Cortex of kidney (tissue), 1 donor: ENCODE data around the gene SP6.

Source experiments
- DNase-seq: peaks from one replicate; lab custom pipeline; 2025; lab: John Stamatoyannopoulos, UW

SP6 gene

DNA sequence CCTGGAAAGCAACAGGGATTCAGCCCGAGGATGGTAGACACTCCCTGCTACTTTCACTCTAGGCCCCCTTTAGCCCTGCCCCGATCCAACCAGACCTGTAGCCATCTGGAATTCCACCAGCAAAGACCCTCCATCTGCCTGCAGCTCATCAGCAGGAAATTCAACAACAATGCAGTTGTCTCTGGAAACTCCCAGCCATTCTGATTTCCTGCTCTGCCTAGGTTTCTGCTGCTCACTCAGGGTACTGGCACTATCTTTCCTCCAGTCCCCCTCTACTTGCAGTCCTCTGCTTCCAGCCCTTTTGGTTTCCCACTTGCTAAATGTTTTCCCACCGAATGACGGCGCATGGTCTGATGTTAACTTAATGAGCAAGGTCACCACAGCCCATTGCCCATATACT, 2.7 kb upstream of the SP6 start:
- DNase-seq, result no peak

DNA sequence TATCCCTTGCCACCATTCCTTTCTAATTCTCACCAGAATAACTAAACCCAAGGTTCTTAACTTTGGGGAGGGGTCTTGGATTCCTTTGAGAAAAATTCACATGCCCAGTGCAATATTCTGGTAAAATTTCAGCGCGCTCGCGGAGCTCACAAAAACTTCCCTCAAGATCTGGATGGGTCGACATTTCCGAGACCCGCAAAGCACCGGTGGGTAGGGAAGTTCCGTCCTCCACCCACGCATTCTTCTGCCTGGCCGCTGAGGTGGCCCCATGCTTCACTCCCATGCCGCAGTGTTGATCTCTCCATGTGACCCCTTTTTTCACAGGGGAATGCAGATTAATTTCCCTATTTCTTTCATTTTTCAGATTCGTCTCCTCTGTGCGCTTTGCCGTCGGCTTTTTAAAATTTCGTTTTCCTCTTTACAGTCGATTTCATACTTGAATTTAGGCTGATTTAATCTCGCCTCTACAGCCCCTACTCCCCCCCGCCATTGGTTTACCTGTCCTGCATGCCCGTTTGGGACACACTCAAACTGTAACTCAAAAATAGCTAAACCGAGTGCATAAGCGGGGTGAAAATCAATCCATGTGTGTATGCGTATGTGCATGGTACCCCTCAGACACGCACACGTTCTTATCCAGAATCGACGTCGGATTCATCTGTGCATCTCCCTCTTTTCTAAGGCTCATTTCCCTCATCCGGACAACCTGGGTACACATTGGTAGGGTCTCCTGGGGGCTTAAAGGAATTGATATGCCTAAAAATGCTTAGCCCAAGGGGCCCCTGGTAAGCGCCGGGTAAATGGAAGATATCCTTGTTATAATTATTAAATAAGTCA, 1.4 kb upstream of the SP6 start:
- no peak for DNase-seq

DNA sequence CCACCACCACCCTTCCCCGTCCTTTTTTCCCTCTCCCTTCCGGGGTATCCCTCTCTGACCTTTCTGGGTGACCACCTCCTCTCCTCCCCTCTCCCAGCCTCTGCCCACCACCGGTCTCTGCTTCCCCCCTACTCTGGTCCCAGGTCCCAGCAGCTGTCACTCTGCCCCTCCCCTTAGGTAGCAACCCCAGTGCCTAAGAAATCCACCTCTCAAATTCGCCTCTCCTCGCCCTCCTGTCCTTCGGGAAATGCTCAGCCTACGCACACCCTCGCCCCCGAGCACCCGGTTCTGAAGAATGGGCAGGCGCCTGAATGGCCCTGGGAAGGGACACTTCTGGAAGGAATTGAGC, 775 bp upstream of the SP6 start:
- DNase-seq, result no peak

DNA sequence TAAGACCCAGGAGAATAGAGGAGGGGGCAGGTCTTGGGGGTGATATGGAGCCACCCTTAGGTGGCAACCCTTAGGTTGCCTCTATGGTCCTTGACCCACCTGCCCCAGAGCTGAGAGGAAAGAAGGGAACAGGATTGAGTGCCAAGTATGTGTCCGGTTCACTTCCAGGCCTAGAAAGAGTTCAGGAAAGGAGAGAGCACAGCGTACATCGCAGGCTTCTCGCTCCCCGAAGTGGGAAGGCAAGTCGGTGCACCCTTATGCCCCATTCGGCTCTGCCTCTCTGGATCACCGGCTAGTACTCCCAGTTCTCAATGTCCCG, 631 bp downstream of the SP6 start:
- DNase-seq, result no peak

DNA sequence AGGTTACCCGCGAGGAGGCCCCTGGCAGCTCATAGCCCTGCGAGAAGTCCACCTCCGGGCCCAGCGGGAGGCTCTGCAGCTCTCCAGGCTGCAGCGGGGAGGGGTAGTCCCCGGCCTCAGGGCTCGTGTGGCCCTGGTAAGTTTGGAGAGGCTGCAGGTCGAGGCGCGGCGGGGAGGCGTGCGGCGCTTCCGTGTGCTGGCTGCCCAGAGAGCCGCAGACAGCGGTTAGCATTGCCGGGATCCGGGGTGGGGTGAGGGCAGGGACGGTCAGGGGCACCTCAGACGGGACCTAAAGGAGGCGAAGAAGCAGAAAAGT, 2.8 kb downstream of the SP6 start:
- DNase-seq, result no peak

DNA sequence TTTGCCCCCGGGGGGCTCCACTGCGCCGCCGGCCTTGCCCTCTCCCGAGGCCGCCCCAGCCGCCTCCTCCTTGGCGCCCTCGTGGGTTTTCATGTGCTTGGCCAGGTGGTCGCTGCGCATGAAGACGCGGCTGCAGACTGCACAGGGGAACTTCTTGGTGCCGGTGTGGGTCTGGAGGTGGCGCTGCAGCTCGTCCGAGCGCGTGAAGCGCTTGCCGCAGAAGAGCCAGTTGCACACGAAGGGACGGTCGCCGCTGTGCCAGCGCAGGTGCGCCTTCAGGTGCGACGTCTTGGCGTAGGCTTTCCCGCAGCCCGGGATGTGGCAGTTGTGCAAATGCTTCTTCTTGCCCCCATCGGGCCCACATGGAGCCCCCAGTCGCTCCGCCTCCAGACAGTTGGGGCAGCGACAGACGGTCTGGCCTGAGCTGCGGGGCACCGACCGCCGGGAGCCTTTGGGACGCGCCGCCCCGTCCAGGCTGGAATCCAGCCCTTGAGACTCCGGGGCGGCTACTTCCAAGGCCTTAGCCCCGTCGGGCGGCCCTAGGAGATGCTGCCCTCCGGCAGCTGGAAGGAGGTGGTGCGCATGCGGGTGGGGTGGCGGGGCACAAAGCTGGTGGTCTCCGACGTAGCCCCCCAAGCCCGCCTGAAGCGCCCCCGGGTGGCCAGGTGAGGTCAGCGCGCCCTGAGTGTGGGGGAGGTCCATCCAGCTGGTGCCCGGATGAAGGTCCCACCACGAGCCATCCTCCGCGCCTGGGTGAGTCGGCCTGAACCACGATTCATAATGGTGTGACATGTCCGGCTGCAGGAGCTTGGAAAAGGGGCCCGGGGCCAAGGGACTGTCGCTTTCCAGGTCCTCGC, 3.4 kb downstream of the SP6 start:
- no peak for DNase-seq

DNA sequence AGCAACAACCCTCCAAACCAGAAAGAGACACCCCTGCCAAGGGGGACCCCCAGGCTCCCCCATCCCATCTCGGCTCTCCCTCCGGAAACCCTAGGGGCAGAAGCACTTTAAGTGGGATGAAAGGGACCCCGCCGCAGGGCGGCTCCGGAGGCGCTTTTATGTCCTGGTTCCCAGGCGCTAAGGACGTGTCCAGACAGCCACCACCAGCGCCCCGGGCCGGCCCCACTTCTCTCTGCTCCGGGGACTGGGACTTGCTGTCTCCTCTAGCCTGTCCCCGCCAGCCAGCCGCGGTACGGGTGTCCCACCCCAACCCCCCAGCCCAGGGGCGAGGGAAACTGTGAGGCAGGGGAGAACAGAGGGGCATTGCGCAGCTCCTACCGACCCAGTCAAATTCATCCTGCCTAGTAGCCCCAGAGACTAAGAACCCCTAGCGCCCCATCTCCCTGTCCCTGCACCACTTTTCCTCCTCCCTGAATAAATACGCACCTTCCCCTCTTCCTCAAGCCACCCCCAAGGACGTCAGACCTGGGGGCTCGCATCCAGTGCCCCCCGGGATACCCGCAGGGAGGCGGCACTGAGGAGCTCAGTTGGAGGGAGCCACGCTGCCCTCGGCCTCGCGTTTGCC, 4.1 kb downstream of the SP6 start:
- DNase-seq, result no peak

DNA sequence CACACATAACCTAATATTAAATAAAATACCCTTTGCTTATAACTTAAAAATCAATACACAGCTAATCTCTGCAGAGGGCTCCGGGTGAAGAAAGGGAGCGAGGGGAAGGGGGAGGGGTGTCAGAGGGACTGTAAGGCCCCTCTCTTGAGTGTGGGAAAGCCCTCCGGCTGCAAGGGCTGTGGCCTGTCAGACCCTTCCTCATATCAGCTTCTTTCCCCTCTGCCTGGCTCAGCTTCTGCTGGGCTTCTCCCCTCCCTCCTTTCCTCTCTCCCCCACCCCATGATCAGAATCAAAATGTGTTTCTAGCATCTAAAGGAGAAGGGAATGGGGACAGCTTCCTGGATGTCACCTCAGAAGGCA, 5.3 kb downstream of the SP6 start:
- no peak for DNase-seq

DNA sequence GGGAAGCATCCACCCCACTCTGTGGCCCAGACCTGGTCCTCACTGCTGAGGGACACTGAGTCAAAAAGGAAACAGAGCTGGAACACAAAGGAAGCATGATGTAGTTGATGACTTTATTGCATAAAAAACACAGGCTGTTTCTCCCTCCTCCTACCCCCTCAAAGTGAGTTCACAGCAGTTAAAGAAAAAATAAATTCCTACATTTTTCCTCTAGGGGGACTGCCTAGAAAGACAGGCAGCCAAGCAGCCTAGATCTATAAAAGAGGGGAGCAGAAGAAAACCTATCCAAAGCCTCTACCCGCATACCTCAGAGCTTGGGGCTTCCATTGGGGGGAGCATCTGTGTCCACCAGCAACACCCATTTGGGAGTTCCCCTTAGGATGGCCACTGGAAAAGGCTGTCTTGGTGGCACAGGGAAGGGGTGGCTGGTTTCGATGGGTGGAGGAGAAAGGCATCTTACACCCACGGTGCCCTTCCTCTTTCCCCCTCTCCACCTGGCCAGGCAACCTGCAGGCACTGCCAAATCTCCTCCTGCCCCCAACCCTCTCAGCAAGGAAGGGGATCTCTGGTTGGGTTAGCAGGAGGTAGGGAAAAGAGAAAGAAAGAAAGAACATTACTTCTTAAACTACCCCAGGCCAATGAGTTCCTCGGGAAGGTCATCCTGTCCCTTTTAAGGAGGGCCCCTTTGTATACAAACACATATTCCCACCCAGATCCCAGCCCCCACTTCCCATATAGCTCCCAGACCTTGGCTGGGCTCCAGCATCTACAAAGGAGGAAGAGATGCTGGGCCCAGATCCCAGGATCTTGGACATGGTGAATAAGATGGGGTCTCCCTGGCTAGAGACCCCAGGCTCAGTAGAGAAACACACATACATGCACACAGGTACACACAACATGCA, 5.9 kb downstream of the SP6 start:
- DNase-seq, result no peak

DNA sequence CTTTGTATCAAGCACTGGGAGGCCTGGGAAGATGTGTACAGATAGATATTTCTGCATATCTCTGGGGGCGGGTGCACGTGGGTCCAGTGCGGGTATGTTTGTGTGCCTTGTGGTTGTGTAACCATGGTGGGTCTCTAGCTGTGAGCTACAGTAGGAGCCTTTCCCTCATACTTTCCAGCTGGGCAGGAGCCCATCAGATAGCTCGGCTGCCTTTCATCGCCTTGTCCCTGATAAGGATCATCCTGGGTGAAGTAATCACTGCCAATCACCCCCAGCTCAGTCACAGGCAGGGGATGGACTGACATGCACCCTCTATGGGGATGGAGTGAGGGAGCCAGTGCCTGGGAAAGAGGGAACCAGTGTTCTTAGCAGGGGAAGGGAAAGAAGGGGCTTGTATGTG, 6.7 kb downstream of the SP6 start:
- DNase-seq, result no peak

DNA sequence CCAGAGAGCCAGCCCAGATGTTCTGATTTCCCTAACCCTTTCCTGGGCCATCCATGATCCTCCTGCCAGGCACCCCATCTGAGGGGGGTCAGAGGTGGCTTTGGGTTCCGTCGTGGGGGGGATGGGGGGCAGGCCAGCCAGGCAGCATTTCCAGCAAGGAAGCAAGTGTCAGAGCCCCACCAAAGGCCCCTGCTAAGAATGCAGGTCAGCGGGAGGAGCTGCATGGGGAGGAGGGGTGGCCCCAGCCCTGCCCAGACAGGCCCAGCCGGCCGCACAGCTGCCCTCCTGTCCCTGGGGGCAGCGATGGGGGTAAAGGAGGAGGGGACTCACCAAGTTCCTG, 7.6 kb downstream of the SP6 start:
- DNase-seq, result no peak

DNA sequence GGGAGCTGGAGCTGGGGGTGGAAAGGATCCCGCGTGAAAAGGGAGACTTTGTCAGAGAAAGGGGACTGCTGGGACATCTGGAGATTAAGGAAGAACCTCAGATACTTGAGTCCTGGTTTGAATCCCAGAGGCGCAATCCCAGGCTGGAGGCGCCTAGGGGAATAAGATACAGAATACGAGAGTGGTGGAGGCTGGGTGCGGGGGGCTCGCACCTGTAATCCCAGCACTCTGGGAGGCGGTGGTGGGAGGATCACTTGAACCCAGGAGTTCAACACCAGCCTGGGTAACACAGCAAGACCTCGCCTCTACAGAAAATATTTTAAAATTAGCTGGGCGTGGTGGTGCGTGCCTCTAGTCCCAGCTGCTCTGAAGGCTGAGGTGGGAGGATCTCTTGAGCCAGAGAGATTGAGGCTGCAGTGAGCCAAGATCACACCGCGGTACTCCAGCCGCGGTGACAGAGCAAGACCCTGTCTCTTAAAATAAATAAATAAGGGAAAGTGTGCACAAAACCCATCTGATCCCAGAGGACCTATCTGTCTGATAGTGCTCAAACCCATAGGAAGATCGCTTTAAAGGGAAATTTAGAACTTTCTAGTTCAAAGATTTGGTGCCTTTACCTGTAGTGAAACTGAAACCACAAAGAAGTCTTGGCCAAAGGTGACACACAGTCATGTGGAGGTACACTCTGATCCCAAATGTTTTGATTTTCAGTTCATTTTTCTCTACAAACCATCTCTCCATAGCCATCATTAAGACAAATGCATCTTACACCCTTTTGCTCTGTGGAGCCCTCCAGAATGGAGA, 9.3 kb downstream of the SP6 start:
- DNase-seq, result no peak

DNA sequence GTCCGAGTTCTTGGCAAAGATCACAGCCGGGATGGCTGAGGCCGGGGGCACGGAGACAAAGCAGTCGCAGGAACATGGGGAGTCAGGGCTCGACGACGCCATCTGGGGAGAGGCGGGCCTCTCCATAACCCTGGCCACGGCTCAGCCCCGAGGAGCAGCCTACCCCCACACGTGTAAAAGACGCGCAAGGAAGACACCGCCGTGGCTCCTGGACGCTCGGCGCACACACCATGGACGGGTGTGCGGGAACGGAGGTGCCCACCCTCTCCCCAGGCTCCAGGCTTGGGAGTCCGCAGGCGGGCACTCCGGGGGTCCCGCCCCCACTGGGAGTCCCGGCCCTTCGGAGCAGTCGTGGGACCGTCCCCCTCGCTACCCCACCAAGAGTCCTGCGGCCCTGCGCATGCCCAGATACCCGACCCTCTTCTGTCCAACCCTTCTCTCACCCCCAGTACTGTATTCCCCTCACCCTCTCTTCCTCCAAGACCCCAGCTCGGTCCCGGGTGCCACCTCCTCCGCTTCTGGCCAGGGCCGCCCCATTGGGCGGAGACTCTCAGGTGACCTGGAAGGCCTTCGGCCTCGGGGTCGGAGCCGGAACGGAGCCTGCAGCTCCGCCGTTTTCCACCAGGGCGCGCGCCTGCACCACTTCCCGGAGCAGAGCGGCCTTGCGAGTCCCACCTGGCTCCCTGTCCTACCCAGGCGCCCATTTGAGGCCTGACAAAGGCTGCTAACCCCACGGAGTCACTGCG, 10.0 kb downstream of the SP6 start, which contains the start of gene SCRN2:
Gene SCRN2, minus strand, starts transcription at position 532 of the 746 bp plus-strand sequence. Its CDS starts 430 bp downstream, at position 102.
- DNase-seq, result peak; percentile 74

DNA sequence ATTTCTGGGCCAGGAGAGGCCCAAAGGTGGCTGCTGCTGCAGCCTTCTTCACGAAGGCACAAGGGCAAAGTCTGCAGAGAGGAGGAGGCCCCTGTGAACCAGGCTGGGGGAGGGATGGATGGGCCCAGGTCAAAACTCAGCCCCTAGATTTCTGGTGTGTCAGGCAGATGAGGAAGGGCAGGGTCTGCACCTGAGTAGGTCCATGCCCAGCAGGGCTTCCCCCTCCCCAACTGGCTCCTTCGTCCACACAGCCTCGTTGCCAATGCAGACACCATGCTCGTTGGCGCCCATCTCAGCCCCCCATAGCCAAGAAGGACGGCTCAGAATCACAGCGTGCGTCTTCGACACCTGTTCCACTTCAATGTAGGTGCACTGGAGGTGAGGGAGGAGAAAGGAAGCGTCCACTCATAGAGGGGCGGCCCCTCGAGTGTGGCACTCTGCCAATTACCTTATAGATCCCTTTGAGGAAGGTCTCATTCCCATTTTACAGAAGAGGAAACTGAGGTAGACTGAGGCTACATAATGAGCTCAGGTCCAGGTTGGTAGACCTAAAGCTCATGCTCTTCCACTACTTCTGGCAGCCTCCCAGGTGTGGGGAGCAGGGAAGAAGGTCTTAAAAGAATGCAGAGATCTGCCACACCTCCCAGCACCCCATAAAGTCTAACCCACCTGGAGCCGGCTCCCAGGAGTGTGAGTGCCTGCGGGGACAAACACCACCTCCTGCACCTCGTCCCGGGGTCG, 10.8 kb downstream of the SP6 start:
- no peak for DNase-seq

DNA sequence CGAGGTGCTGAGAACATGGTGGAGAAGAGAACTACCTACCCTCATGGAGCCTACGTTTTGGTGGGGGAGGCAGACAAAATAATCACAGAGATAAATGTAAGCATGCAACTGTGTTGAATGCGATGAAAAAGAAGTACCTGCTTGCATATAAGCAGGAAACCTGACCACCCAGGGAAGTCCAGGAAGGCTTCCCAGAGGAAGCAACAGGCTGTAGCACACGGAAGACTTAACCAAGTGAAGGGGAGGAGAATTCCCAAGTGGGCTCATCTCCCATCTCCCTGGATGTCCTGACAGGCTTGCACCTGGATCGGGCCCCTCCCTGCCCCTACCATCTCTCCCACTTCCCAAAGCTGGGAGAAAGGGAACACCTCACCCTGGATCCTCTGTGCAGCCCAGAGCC, 11.9 kb downstream of the SP6 start:
- DNase-seq, result no peak

DNA sequence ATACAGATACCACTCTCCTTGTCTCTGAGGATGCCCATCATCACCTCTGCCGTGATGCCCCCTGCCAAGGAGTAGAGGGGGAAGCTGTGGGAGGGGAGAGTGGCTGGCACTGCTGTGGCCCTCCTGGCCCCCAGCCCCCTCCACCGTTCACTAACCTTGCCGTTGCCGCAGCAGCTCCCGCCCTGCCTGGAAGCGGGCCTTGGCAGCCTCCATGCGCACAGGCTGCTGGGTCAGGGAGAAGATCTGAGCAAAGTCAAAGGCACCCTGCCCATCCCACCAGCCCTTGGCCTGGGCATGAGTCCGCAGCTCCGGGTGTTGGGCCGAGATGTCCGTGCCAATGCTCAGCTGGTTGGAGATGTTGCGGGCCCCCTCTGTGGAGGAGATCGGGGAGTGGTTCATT, 12.3 kb downstream of the SP6 start:
- DNase-seq, result no peak

DNA sequence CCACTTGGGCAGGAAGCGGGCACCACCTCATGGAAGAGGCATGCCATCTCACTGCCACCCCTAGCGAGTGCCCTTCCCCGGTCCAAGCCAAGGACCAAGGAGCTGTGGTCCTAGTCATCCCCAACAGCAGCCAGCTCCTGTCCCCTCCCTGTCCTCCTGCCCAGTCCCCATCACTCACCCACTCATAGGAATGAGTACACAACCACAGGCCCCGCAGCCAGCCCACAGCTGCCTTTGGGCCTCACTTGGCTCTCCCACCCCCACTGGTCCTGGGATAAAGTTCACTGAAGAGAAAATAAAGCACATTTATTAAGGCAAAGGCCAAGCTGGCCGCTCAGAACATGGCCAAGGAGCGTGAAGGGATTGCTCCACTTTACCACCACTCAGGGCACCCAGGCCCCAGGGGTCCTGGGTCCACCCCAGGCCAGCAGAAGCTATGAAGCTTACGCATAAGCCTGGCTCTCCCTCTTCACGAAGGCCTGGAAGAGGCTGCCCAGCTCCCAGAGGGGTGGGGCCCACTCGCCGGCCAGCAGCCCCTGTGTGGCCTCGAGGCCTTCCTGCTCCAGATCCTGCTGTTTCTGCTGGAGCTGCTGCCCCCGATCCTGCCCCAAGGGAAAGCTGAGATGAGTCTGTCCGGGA, 13.4 kb downstream of the SP6 start:
- DNase-seq, result no peak

DNA sequence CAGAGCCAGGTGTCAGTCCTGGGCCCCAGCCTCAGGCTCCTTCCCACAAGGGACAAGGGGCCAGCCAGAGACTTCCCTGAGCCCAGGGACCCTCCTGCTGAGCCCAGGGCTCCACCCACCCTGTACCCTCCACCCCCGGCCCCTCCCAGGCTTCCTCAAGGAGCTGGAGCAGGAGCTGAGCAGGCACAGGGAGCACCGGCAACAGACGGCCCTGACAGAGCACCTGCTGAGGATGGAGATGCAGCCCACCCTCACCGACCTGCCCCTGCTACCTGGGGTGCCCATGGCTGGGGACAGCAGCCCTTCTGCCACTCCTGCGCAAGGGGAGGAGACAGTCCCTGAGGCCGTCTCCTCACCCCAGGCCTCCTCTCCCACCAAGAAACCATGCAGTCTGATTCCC, 14.4 kb downstream of the SP6 start:
- DNase-seq, result no peak

DNA sequence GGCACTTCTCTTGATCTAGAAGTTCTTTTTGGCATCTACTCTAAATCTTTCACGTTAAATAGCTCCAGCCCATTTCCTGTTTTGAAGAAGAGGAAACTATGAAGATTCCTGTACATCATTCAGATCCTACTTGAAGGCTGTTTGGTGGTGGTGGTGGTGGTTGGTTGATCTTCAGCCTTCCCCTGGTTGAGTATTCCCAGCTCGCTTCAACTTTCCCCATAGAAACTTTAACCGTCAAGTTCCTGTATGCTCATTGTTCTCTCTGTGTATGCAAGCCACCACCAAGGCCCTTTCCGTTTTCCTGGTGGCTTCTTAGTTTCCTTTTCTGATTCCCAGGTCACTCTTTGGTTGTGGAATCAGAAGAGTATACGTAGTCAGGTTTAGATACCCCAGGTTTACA, 16.2 kb downstream of the SP6 start:
- no peak for DNase-seq

DNA sequence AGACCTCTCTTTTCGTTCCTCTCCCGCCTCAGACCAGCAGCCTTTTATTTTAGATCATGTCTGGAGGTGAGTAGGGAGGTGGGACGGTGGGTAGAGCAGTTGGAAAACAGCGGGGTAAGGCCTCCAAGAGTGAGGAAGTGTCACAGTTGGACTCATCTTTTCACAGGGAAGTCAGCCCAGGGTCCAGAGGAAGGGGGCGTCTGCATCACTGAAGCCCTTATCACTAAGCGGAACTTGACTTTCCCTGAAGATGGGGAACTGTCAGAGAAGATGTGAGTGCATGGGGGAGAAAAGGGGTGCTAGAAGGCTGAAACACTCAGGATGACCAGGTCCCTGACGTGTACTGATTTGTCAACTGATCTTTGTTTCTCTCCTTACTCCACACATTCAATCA, 19.0 kb downstream of the SP6 start:
- DNase-seq, result no peak
